Measurements from ENCODE around the gene SPEF1. TPM values are rescaled to one million over a fixed set of nuclear protein-coding genes. Genes with fewer than 3 reads are reported as not detected.

The SPEF1 gene
- total RNA-seq, 2 donors from 2014 or later = not detected

DNA sequence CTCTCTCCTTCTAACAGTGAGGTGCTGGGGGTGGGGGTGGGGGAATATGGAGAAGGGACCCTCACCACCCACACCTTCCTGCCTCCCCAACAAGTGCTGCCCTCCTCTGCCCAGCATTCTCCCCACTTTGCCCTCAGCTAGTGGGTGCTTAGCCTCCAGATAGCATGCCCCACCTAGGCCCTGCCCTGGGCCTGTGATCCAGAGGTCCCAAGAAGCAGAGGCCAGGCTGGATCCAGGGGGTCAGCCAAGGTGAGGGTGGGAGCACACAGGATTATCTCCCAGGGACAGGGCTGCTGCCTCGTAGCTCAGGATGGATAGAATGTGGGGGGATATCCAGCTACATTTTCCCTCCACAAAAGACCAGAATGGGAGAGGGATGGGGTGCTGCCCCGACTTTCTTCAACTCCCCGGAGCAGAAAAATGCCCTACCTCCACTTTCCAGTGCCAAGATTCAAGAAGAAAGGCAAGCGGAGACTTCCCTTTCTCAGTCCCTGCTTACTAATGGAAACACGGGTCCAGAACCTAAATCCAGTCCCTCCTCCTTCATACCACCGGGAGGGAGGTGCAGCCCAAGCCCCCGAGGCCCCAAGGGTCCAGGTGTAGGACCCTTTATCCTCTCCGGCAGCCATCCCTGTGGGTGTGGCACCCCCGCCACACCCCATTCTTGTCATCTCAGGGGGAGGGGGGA, 14.7 kb downstream of the SPEF1 start:
- Histone ChIP-seq H3K4me3 (peak overlapping the region; percentile 81), H3K27me3 (no peaks in the 10 kb centered on the region), H3K27ac (no peak overlapping the region), H3K9ac (ENCODE audit: low read depth in 2 of 2, low read length in 2 of 2) (peak overlapping the region; percentile 59 to 73), H3K36me3 (no peaks in the 10 kb centered on the region), H3K9me3 (no peaks in the 10 kb centered on the region), H3K4me1 (no peaks in the 10 kb centered on the region)
- TF ChIP-seq, protein P1, sequence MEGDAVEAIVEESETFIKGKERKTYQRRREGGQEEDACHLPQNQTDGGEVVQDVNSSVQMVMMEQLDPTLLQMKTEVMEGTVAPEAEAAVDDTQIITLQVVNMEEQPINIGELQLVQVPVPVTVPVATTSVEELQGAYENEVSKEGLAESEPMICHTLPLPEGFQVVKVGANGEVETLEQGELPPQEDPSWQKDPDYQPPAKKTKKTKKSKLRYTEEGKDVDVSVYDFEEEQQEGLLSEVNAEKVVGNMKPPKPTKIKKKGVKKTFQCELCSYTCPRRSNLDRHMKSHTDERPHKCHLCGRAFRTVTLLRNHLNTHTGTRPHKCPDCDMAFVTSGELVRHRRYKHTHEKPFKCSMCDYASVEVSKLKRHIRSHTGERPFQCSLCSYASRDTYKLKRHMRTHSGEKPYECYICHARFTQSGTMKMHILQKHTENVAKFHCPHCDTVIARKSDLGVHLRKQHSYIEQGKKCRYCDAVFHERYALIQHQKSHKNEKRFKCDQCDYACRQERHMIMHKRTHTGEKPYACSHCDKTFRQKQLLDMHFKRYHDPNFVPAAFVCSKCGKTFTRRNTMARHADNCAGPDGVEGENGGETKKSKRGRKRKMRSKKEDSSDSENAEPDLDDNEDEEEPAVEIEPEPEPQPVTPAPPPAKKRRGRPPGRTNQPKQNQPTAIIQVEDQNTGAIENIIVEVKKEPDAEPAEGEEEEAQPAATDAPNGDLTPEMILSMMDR (IDR thresholded peaks at IDR 0.05) = no peak
- DNase-seq = no peak
- intact Hi-C loops (cut with DNase I) = no loop called here

- Histone ChIP-seq H3K36me3 (no peaks in the 10 kb centered on the region), H3K27me3 (no peaks in the 10 kb centered on the region), H3K4me1 (no peaks in the 10 kb centered on the region), H3K9me3 (no peaks in the 10 kb centered on the region), H3K4me3 (no peak overlapping the region), H3K27ac (no peak overlapping the region), H3K9ac (ENCODE audit: low read depth in 2 of 2, low read length in 2 of 2) (no peak overlapping the region)
- intact Hi-C loops (cut with DNase I) = no loop called here
- no peak for DNase-seq
- TF ChIP-seq, protein P1 (IDR thresholded peaks at IDR 0.05) = no peak
These were observed 15.9 kb downstream of the SPEF1 start for GRCh38 chr20:3765171-3765882.

GRCh38 chr20:3764659-3765058, 16.6 kb downstream of the SPEF1 start:
- no peaks in the 10 kb centered on the region for H3K27me3 ChIP-seq
- intact Hi-C loops (cut with DNase I) = no loop called here
- no peaks in the 10 kb centered on the region for H3K9me3 ChIP-seq
- no peaks in the 10 kb centered on the region for H3K36me3 ChIP-seq
- TF ChIP-seq, protein P1 (IDR thresholded peaks at IDR 0.05) = no peak
- no peak overlapping the region for H3K4me3 ChIP-seq
- no peaks in the 10 kb centered on the region for H3K4me1 ChIP-seq
- no peak overlapping the region for H3K9ac ChIP-seq (ENCODE audit: low read depth in 2 of 2, low read length in 2 of 2)
- H3K27ac ChIP-seq = no peak overlapping the region
- no peak for DNase-seq

DNA sequence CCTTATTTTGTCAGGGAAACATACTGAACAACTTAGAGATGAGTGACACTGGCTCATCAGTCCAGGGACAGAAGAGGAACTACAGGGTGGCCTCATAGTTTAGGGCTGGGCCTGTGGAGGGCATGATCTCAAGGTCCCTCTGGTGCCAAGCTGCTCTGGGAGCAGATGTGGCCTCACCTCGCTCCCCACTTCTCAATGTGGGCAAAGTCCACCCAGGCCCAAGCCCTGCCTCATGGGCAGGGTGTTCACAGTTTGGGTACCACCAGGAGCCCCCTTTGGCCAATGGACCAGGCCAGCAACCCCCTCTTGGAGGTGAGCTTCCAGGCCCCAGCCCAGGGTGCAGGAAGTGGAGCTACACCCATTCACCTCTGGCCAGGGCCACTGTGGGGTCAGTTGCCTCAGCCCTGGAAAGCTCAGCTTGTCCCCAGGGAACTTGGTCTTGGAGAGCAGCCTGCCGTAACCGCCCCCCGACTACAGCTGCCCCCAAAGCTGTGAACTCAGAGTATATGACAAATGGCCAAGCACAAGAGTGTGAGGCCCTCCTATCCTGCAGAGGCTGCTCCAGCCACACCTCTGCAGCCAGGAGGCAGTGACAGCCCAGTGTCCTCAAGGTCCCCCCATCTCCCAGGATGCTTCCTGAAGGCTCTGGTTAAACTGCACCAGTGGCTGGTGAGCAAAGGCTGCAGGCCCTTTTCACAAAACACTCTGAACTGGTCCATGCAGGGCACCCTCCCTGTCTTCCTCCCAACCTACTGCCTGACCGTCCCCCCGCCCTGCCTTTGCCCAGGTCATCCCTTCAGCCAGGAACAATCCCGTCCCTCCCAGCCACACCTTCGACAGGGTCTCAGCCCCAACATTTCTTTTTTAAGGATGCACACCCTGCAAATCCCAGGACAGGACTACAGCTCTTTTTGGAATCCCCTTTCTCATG, 17.3 kb downstream of the SPEF1 start:
- TF ChIP-seq, protein P1 (IDR thresholded peaks at IDR 0.05) = no peak
- no peak overlapping the region for H3K9ac ChIP-seq (ENCODE audit: low read depth in 2 of 2, low read length in 2 of 2)
- H3K27me3 ChIP-seq = no peaks in the 10 kb centered on the region
- no peak for DNase-seq
- H3K4me3 ChIP-seq = no peak overlapping the region
- H3K36me3 ChIP-seq = no peaks in the 10 kb centered on the region
- no peaks in the 10 kb centered on the region for H3K9me3 ChIP-seq
- H3K27ac ChIP-seq = no peak overlapping the region
- H3K4me1 ChIP-seq = no peaks in the 10 kb centered on the region
- intact Hi-C loops (cut with DNase I) = no loop called here

GRCh38 chr20:3760655-3761348, 20.4 kb downstream of the SPEF1 start:
- no peaks in the 10 kb centered on the region for H3K36me3 ChIP-seq
- H3K9ac ChIP-seq (ENCODE audit: low read depth in 2 of 2, low read length in 2 of 2) = no peak overlapping the region

More at GRCh38 chr20:3760655-3761348, 20.4 kb downstream of the SPEF1 start:
- DNase-seq = no peak
- Histone ChIP-seq H3K4me3 (no peak overlapping the region), H3K9me3 (no peaks in the 10 kb centered on the region), H3K27ac (no peak overlapping the region), H3K4me1 (no peaks in the 10 kb centered on the region), H3K27me3 (no peaks in the 10 kb centered on the region)
- intact Hi-C loops (cut with DNase I) = no loop called here
- TF ChIP-seq, protein P1 (IDR thresholded peaks at IDR 0.05) = no peak

All from colonic mucosa (tissue), 4 donors.